ENCODE results near the gene NCBP1. TPM values are rescaled to one million over a fixed set of nuclear protein-coding genes. Genes with fewer than 3 reads are reported as not detected.

Gene NCBP1
- total RNA-seq, 1 donor from 2014 or later = 22.8 TPM

GRCh38 chr9:97632248-97632984 is 1.2 kb upstream of the NCBP1 start:
- DNase-seq (peak; percentile 77), ATAC-seq (peak; percentile 19 to 42)
- intact Hi-C loops (cut with DNase I) = no loop called here
- Histone ChIP-seq H3K4me1 (peaks cover 53% of the 10 kb centered on the region), H3K9me3 (no peaks in the 10 kb centered on the region), H3K36me3 (no peaks in the 10 kb centered on the region), H3K27ac (peak overlapping the region; percentile 98), H3K27me3 (ENCODE audit: low read depth) (no peaks in the 10 kb centered on the region), H3K4me3 (peak overlapping the region; percentile 94)
- TF ChIP-seq CTCF (IDR thresholded peaks at IDR 0.05) = no peak

- no peak for DNase-seq
- H3K27me3 ChIP-seq (ENCODE audit: low read depth) = no peaks in the 10 kb centered on the region
- peak; percentile 0 to 7 for ATAC-seq
- intact Hi-C loops (cut with DNase I) = no loop called here
- H3K4me1 ChIP-seq = peaks cover 53% of the 10 kb centered on the region
- peak overlapping the region; percentile 94 for H3K4me3 ChIP-seq
- TF ChIP-seq CTCF (IDR thresholded peaks at IDR 0.05) = no peak
- H3K36me3 ChIP-seq = no peaks in the 10 kb centered on the region
- H3K27ac ChIP-seq = peak overlapping the region; percentile 98
- no peaks in the 10 kb centered on the region for H3K9me3 ChIP-seq
These were observed 354 bp downstream of the NCBP1 start for GRCh38 chr9:97633859-97634490.

GRCh38 chr9:97635026-97635425 is 1.4 kb downstream of the NCBP1 start:
- TF ChIP-seq CTCF (IDR thresholded peaks at IDR 0.05) = no peak
- H3K36me3 ChIP-seq = no peaks in the 10 kb centered on the region
- ATAC-seq (no peak), DNase-seq (no peak)
- no peaks in the 10 kb centered on the region for H3K27me3 ChIP-seq (ENCODE audit: low read depth)
- peaks cover 59% of the 10 kb centered on the region for H3K4me1 ChIP-seq
- no peak overlapping the region for H3K27ac ChIP-seq
- H3K4me3 ChIP-seq = peak overlapping the region; percentile 94
- no peaks in the 10 kb centered on the region for H3K9me3 ChIP-seq
- intact Hi-C loops (cut with DNase I) = no loop called here

GRCh38 chr9:97636903-97637302 is 3.3 kb downstream of the NCBP1 start:
- no peak for TF ChIP-seq CTCF (IDR thresholded peaks at IDR 0.05)
- H3K27ac ChIP-seq = no peak overlapping the region
- no peak for DNase-seq
- H3K9me3 ChIP-seq = no peaks in the 10 kb centered on the region
- no peak overlapping the region for H3K4me3 ChIP-seq
- peaks cover 56% of the 10 kb centered on the region for H3K4me1 ChIP-seq
- H3K27me3 ChIP-seq (ENCODE audit: low read depth) = no peaks in the 10 kb centered on the region
- ATAC-seq = no peak
- intact Hi-C loops (cut with DNase I) = no loop called here
- H3K36me3 ChIP-seq = peaks cover 15% of the 10 kb centered on the region

- Histone ChIP-seq H3K27me3 (ENCODE audit: low read depth) (no peaks in the 10 kb centered on the region), H3K4me1 (peaks cover 52% of the 10 kb centered on the region), H3K36me3 (peaks cover 33% of the 10 kb centered on the region), H3K9me3 (no peaks in the 10 kb centered on the region), H3K27ac (no peak overlapping the region), H3K4me3 (no peak overlapping the region)
- intact Hi-C loops (cut with DNase I) = no loop called here
- no peak for ATAC-seq
- DNase-seq = no peak
- TF ChIP-seq CTCF (IDR thresholded peaks at IDR 0.05) = no peak
These were observed 5.0 kb downstream of the NCBP1 start for GRCh38 chr9:97638666-97639065.
